ENCODE data around the gene CCL26. TPM values are rescaled to one million over a fixed set of nuclear protein-coding genes. Genes with fewer than 3 reads are reported as not detected.

CCL26 gene
- total and polyA plus RNA-seq, 9 of the 15 experiments (the other 6 are each of a cell fraction or from before 2014, with no cell fraction given), result 2.3 to 26.8 (median 8.4) TPM

DNA sequence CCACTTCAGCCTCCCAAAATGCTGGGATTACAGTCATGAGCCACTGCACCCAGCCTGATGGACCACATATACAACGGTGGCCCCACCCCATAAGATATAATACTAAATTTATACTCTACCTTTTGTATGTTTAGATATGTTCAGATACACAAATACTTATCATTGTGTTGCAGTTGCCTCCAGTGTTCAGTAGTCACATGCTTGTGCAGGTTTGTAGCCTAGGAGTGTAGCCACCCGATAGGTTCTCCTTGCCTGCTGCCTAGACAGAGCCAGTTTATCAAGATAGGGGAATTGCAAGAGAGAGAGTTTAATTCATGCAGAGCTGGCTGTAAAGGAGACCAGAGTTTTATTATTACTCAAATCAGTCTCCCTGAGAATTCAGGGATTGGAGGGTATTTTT lies 32.0 kb upstream of the CCL26 start (continued):
- TF ChIP-seq, protein P1, sequence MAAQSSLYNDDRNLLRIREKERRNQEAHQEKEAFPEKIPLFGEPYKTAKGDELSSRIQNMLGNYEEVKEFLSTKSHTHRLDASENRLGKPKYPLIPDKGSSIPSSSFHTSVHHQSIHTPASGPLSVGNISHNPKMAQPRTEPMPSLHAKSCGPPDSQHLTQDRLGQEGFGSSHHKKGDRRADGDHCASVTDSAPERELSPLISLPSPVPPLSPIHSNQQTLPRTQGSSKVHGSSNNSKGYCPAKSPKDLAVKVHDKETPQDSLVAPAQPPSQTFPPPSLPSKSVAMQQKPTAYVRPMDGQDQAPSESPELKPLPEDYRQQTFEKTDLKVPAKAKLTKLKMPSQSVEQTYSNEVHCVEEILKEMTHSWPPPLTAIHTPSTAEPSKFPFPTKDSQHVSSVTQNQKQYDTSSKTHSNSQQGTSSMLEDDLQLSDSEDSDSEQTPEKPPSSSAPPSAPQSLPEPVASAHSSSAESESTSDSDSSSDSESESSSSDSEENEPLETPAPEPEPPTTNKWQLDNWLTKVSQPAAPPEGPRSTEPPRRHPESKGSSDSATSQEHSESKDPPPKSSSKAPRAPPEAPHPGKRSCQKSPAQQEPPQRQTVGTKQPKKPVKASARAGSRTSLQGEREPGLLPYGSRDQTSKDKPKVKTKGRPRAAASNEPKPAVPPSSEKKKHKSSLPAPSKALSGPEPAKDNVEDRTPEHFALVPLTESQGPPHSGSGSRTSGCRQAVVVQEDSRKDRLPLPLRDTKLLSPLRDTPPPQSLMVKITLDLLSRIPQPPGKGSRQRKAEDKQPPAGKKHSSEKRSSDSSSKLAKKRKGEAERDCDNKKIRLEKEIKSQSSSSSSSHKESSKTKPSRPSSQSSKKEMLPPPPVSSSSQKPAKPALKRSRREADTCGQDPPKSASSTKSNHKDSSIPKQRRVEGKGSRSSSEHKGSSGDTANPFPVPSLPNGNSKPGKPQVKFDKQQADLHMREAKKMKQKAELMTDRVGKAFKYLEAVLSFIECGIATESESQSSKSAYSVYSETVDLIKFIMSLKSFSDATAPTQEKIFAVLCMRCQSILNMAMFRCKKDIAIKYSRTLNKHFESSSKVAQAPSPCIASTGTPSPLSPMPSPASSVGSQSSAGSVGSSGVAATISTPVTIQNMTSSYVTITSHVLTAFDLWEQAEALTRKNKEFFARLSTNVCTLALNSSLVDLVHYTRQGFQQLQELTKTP (IDR thresholded peaks at IDR 0.05; ENCODE audit: low read depth in 1 of 2, partially characterized antibody in 2 of 2), result peak in 1 of 2 experiments; percentile 23
- TF ChIP-seq FOXK2 (conservative IDR thresholded peaks at IDR 0.05 in 1 of 2, IDR thresholded peaks at IDR 0.05 in 1 of 2; ENCODE audit: low read depth in 2 of 2) (peak; percentile 35; a peak in 2 of 4 replicates), CEBPG (CRISPR knock-in tag; IDR thresholded peaks at IDR 0.05) (no peak), CEBPG (tag; conservative IDR thresholded peaks at IDR 0.05 in 1 of 2, IDR thresholded peaks at IDR 0.05 in 1 of 2) (no peak), SMARCE1 (IDR thresholded peaks at IDR 0.05) (peak; percentile 28; the same call in 1 of the 2 replicates), ZNF3 (CRISPR knock-in tag; IDR thresholded peaks at IDR 0.05) (no peak), MTA3 (IDR thresholded peaks at IDR 0.05; ENCODE audit: borderline replicate concordance) (0 out of 2 replicates have a peak, but pooled peaks have one; percentile 27)
- TF ChIP-seq, protein P2, sequence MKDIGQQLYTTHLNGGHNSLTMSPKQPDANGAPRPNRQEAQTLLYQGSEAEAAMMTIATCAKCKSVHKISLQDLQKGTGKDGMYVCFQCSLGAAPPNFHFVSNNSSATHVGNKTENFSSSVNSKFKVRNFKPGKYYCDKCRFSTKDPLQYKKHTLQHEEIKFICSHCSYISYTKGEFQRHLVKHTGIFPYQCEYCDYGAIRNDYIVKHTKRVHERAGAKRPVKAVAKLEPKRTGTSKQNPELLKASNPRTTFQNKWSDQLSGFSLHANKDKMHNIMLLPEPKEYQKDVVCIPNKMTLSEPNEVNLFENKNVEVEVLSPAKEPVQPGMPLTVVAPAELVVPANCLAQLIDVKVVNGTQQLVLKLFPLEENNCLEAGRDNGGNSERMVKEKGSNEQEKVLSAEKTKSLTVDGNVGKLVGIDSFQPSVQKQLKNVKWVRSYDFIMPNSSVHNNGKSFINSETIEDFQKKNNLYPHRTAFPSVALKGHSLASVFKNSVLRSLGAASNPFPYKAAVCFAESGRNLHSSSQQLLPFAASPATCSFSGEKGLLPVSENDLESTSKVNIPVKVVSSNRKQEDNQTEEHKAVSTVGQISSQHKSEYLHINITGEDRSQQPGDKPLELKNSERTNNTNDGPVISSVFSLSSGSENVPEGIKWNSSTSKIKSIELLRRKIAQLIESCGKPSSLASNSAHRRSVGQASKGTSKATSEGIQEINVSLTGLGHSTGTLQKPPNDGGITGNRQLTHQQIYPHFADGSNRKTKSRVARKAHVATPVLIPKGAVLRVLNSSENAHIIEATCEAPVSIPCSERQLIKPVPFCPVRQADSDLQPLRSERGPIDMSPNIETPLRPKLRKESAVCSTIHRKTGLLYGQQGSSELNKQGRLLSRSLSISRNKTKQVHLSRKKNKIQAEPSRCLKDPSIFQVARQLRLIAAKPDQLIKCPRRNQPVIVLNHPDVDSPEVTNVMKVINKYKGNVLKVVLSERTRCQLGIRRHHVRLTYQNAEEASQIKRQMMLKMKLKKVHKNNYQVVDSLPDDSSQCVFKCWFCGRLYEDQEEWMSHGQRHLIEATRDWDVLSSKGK (CRISPR knock-in tag; IDR thresholded peaks at IDR 0.05), result no peak
